Measurements from ENCODE around the gene GLRX5. TPM values are rescaled to one million over a fixed set of nuclear protein-coding genes. Genes with fewer than 3 reads are reported as not detected.

Gene GLRX5
- total RNA-seq, 1 experiment from 2014 or later: 72.8 TPM

GRCh38 chr14:95523051-95523814, 11.6 kb upstream of the GLRX5 start:
- H3K27ac Mint-ChIP-seq: no peak overlapping the region

GRCh38 chr14:95523815-95524448, 10.9 kb upstream of the GLRX5 start:
- no peak overlapping the region for H3K4me3 Mint-ChIP-seq
- DNase-seq (ENCODE audit: low spot score): no peak
- POLR2A ChIA-PET: no interaction called here

More at GRCh38 chr14:95523051-95523814, 11.6 kb upstream of the GLRX5 start:
- ATAC-seq (no peak), DNase-seq (ENCODE audit: low spot score) (no peak)
- CTCF ChIA-PET: interaction anchor here (0.6 to 2.9 kb wide), 5 partner anchors 11 to 96 kb away, joined by 3 to 10 read pairs (median 3); no protein-coding TSS in a partner anchor
- peak; percentile 81 for TF ChIP-seq GABPB1 (CRISPR knock-in tag; IDR thresholded peaks at IDR 0.05)
- no peak for TF ChIP-seq SOX15 (CRISPR knock-in tag; IDR thresholded peaks at IDR 0.05)
- peaks cover 10% of the 10 kb centered on the region for H3K27me3 Mint-ChIP-seq (ENCODE audit: low read depth)
- no peaks in the 10 kb centered on the region for H3K9me3 Mint-ChIP-seq
- H3K36me3 Mint-ChIP-seq: no peaks in the 10 kb centered on the region
- H3K4me3 Mint-ChIP-seq: no peak overlapping the region
- POLR2A ChIA-PET: no interaction called here
- peaks cover 14% of the 10 kb centered on the region for H3K4me1 Mint-ChIP-seq

GRCh38 chr14:95524706-95525512, 9.9 kb upstream of the GLRX5 start:
- Mint-ChIP-seq H3K4me3 (no peak overlapping the region), H3K4me1 (peaks cover 14% of the 10 kb centered on the region), H3K9me3 (no peaks in the 10 kb centered on the region), H3K36me3 (peaks cover 2% of the 10 kb centered on the region; the same call in 1 of the 2 replicates), H3K27me3 (ENCODE audit: low read depth) (no peaks in the 10 kb centered on the region), H3K27ac (no peak overlapping the region)
- DNase-seq (ENCODE audit: low spot score) (no peak), ATAC-seq (no peak)
- ChIA-PET POLR2A (no interaction called here), CTCF (interaction anchor here (1.0 to 4.3 kb wide), 5 partner anchors 9 to 98 kb away, joined by 6 to 41 read pairs (median 10); partner anchors contain the start of gene SYNE3)
- TF ChIP-seq ELF4 (CRISPR knock-in tag; IDR thresholded peaks at IDR 0.05; ENCODE audit: low read depth): no peak
- TF ChIP-seq GABPB1 (CRISPR knock-in tag; IDR thresholded peaks at IDR 0.05): peak; percentile 100
- TF ChIP-seq STAT6 (CRISPR knock-in tag; conservative IDR thresholded peaks at IDR 0.05; ENCODE audit: low read depth): no peak
- no peak for TF ChIP-seq ATF2 (CRISPR knock-in tag; IDR thresholded peaks at IDR 0.05; ENCODE audit: borderline replicate concordance, low read depth)
- no peak for TF ChIP-seq IRF1 (CRISPR knock-in tag; IDR thresholded peaks at IDR 0.05)

More at GRCh38 chr14:95523815-95524448, 10.9 kb upstream of the GLRX5 start:
- ATAC-seq: no peak
- peaks cover 3% of the 10 kb centered on the region for H3K27me3 Mint-ChIP-seq (ENCODE audit: low read depth)
- CTCF ChIA-PET: interaction anchor here (1.0 to 4.3 kb wide), 3 partner anchors 72 to 84 kb away, joined by 3 to 41 read pairs (median 10); no protein-coding TSS in a partner anchor
- peaks cover 14% of the 10 kb centered on the region for H3K4me1 Mint-ChIP-seq
- TF ChIP-seq MXD4 (CRISPR knock-in tag; IDR thresholded peaks at IDR 0.05; ENCODE audit: borderline replicate concordance) (no peak), E2F1 (CRISPR knock-in tag; IDR thresholded peaks at IDR 0.05) (no peak), JAZF1 (CRISPR knock-in tag; IDR thresholded peaks at IDR 0.05) (no peak), IRF1 (CRISPR knock-in tag; IDR thresholded peaks at IDR 0.05) (no peak), ZNF671 (CRISPR knock-in tag; IDR thresholded peaks at IDR 0.05) (no peak), ATF3 (CRISPR knock-in tag; conservative IDR thresholded peaks at IDR 0.05) (no peak), PREB (CRISPR knock-in tag; IDR thresholded peaks at IDR 0.05; ENCODE audit: borderline replicate concordance) (no peak), ZNF263 (CRISPR knock-in tag; IDR thresholded peaks at IDR 0.05; ENCODE audit: low read depth) (no peak), NFATC4 (CRISPR knock-in tag; IDR thresholded peaks at IDR 0.05) (no peak), NFE2L1 (CRISPR knock-in tag; IDR thresholded peaks at IDR 0.05) (no peak), ZBTB21 (CRISPR knock-in tag; IDR thresholded peaks at IDR 0.05; ENCODE audit: borderline replicate concordance) (no peak)
- H3K36me3 Mint-ChIP-seq: no peaks in the 10 kb centered on the region
- H3K9me3 Mint-ChIP-seq: no peaks in the 10 kb centered on the region
- H3K27ac Mint-ChIP-seq: no peak overlapping the region

Data from WTC11 (cell line).